ENCODE results near the gene ATXN10.

DNA sequence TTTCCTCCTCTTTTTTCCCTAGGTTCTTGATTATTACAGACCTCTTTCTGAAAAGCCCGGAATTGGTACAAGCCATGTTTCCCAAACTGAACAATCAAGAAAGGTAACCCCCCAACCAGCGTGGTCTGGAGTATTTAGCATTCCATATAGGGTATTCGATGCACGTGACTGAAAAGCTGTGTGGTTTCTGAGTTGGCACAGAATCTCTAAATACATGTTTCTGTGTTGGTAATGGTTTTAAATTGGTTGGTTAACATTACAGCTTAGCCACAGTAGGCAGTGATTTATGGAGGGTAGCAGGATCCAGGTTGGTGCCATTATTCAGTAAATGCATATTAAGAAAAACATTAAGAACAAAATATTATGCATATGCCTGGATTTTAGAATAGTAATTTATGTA lies 46.8 kb downstream of the ATXN10 start:
- TF ChIP-seq POLR2AphosphoS5 (IDR thresholded peaks at IDR 0.05; ENCODE audit: low read depth) (no peak), CTCF (conservative IDR thresholded peaks at IDR 0.05; ENCODE audit: low read depth in 2 of 2) (no peak), EZH2 (IDR thresholded peaks at IDR 0.05; ENCODE audit: low read depth, unreplicated experiment) (no peak), REST (IDR thresholded peaks at IDR 0.05; ENCODE audit: unreplicated experiment) (no peak), EZH2phosphoT487 (IDR thresholded peaks at IDR 0.05; ENCODE audit: unreplicated experiment) (no peak)

Data from GM23338 (cell line).